Left lobe of liver (tissue), 2 donors: ENCODE data around the gene TMEM106B. TPM values are rescaled to one million over a fixed set of nuclear protein-coding genes. Genes with fewer than 3 reads are reported as not detected.
"Not testable (repeated sequence)": the region's sequence is repeated elsewhere in the genome, so short reads cannot be mapped to it uniquely, and the experiment has no call there.

Source experiments
- ATAC-seq: fragments of 200-7000 bp; cut with Tn5 transposase; one replicate; pipeline ENCODE4 v1.9.1; 2020; ENCODE audit warnings: mild to moderate bottlenecking, moderate library complexity
- DNase-seq: peaks from one replicate; pipeline ENCODE4 v3.0.0-alpha.2; 2020; ENCODE audit warnings: low spot score
- total RNA-seq: library from RNA; stranded (reverse); gene quantifications from one replicate; pipeline ENCODE4 v1.2.1, GENCODE V29; 2021
- donor health status: DM: no; HTN: no; CAD: no; lungs with moderate emphysema.
- donor health status: DM: no; HTN: yes; CAD: no.

TMEM106B gene
- total RNA-seq, 1 donor from 2014 or later: 27.1 TPM

DNA sequence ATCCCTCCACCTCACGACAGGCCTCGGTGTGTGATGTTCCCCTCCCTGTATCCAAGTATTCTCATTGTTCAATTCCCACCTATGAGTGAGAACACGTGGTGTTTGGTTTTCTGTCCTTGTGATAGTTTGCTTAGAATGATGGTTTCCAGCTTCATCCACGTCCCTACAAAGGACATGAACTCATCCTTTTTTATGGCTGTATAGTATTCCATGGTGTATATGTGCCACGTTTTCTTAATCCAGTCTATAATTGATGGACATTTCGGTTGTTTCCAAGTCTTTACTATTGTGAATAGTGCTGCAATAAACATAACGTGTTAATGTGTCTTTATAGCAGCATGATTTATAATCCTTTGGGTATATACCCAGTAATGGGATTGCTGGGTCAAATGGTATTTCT lies 13.9 kb downstream of the TMEM106B start:
- not testable (repeated sequence) for DNase-seq, ATAC-seq

DNA sequence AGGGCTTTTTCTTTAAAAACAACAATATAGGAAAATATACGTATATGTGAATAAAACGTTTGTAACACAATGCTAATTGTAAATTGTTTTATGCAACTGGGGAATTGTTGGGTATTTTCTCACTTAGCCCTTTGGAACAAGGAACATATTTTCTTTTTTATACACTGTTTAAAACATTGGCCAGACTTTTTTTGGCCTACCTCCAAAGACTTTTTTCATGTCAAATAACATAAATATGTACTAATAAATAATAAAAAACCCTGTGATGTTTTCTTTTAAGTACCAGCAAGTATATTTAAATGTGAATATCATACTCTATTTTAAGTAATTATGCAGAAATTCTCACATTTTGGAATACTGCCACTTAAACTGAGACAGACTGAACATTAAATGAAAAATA lies 15.7 kb downstream of the TMEM106B start:
- ATAC-seq: no peak
- DNase-seq: no peak

- ATAC-seq: no peak
- DNase-seq: no peak
These were observed 16.9 kb downstream of the TMEM106B start for GRCh38 chr7:12228024-12228423.

DNA sequence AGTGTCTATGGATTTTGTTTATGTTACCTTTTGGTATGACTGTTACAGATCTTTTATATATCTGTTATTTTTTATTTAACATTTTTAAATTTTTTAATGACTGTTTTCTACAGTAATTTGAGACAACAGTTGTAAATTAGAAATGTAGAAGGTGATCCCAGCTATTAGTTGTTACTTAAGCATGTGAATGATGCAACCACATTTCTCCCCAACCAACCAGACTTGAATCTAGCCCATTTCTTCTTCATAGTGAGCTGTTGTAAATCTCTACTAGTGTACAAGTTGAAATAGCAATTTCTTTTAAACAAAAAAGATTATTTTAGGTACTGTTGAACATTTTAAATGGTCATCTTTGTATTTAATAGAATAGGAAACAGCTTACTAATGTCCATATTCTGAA lies 18.0 kb downstream of the TMEM106B start:
- ATAC-seq (no peak), DNase-seq (no peak)

- ATAC-seq (no peak), DNase-seq (no peak)
These were observed 20.0 kb downstream of the TMEM106B start for GRCh38 chr7:12231097-12231496.

DNA sequence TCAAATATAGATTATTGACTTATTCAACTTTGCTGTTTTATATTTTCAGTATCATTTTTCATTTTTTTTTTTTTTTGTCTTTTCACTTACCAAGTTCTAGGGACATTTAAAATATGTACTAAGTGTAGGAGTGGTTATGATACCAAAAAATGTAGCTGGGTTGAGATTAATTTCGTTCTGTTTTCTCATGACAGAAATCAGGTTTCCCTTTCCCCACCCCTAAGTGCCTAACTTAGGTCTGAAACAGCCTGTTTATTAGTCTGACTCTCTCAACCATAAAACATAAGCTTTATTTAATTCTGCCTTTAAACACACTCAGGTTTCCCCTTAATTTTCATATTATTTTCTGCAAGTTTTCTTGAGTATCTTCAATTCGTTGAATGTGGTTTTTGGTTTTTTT lies 22.1 kb downstream of the TMEM106B start:
- ATAC-seq (no peak), DNase-seq (no peak)

GRCh38 chr7:12234334-12234865 lies 23.3 kb downstream of the TMEM106B start:
- DNase-seq: no peak
- ATAC-seq: no peak

DNA sequence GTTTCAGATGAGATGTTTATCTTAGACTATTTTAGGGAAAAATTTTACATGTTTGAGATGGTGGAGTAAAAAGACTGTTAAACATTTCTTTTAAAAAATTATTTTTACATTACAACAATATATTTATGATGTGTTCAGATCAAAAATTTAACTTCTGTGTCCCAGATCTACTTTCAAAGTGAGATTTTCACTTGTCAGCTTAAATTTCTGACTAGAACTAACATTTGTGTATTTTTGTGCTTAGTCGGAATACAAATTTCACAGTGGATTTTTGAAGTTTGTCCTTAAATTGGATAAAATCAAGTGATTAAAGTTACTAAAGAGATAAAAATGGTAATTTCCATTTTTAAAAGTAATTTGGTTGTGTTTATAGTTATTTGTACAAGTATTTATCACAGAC lies 24.9 kb downstream of the TMEM106B start:
- ATAC-seq: no peak
- no peak for DNase-seq

- no peak for ATAC-seq
- no peak for DNase-seq
These were observed 25.9 kb downstream of the TMEM106B start for GRCh38 chr7:12237007-12237406.

DNA sequence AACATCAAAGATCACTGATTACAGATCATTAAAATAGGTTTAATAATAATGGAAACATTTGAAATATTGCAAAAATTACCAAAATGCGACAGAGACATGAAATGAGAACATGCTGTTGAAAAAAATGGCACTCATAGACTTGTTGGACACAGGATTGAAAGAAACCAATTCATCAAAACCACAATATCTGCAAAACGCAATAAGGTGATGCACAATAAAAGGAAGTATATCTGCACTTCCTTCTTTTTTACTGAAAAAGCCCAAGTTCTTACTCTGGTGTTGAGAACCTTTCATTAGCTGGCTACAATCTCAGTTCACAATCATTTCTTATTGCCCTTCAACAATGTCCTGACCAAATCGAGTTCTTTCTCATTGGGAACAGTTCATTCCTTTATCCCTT lies 28.7 kb downstream of the TMEM106B start:
- DNase-seq (no peak), ATAC-seq (no peak)

- DNase-seq: peak; percentile 46
These were observed 33.0 kb downstream of the TMEM106B start for GRCh38 chr7:12244129-12244528.

GRCh38 chr7:12244694-12245093 lies 33.6 kb downstream of the TMEM106B start:
- ATAC-seq (no peak), DNase-seq (no peak)

More at GRCh38 chr7:12244129-12244528, 33.0 kb downstream of the TMEM106B start:
- ATAC-seq: peak; percentile 81

DNA sequence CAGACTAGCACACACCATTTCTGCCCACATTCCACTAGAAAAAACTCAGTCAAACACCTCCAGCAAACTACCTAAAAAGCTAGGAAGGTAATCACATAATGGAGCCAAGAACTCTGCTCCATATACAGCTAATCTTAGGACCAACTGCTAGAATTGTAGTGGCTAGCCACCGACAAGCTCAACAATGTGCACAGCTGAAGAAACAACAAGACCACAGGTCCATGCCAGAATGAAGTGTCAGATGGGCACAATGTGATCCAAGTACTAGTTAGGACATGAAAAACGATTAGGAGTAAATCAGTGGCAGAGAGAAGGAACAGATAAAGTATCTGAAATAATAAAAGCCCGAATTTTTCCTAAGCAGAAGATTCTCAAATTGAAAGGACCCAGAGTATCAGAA lies 38.6 kb downstream of the TMEM106B start:
- no peak for ATAC-seq
- DNase-seq: no peak

DNA sequence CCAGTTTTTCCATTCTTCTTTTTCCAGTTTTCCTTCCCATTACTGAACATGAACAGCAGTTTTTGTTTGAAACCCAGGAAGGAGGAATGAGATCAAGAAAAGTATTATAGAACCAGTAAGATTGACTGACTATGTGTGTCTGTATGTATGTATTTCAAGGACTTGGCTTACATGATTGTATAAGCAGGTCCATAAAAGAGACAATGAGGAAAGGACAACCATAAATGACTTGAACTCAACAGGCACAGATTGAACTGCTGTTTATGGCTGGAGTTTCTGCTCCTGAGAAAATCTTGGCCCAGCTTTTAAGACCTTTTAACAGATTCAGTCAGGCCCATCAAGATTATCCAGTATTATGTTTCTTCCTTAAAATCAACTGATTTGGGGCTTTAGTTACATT lies 39.1 kb downstream of the TMEM106B start:
- ATAC-seq: no peak
- DNase-seq: no peak

DNA sequence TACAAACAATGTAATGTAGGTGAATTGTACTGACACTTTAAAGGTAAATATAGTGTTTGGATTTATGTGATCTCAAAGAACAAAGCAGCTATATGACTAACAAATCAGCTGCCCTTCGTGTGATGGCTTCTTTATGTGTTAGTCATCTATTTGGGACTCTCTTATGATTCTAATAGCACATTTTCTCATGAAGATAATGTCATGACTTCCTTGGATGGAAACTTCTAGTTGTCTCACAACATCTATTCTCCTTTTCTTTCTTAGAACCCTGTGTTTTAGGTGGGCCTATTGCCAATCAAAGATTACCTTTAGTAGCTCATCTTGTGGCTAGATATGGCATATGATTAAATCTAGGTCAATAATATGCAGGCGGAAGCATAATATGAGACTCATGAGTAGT lies 45.0 kb downstream of the TMEM106B start:
- DNase-seq (no peak), ATAC-seq (no peak)

- peak; percentile 99 for ATAC-seq
These were observed 46.5 kb downstream of the TMEM106B start for GRCh38 chr7:12257582-12257981.

GRCh38 chr7:12258074-12258473 lies 47.0 kb downstream of the TMEM106B start:
- DNase-seq: no peak
- ATAC-seq: peak; percentile 34

More at GRCh38 chr7:12257582-12257981, 46.5 kb downstream of the TMEM106B start:
- DNase-seq: no peak

- ATAC-seq (no peak), DNase-seq (no peak)
These were observed 56.4 kb downstream of the TMEM106B start for GRCh38 chr7:12267542-12267941.

DNA sequence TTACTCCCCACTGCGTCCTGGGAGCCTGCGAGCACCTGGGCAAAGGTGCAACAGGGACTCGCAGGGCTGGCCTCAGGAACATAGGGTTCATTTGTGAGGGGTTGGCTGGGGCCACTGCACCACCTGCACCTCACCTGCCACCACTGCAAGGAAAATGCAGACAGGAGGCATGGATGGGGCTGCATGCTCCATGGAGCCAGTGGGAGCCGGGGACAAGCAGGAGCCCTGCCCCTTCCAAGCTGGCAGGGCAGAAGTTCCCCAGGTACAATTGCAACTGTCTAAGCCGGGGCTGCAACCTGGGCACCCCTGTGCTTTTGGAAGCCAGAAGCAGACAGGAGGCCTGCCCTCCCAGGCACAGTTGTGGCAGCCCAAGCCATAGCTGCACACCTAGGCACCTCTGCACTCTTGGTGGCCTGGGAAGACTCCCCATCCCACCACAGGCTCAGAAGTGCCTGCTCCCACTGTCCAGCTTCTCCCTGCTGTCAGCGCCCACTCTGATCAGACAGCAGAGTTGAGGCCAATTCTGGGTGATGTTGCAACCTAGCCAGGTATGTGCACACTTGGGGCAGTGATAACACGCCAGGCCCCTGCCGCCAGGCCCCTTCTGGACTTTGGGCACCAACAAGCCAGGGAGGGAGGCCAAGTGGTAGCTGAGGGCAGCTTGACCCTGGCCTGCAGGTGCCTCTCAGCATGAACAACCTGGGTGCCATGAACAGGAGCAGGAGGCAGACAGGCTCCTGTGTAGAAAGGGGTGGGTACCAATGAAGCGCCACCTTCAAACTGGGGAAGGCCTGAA lies 58.2 kb downstream of the TMEM106B start:
- DNase-seq (peak; percentile 67), ATAC-seq (peak; percentile 95)

- ATAC-seq: no peak
- DNase-seq: no peak
These were observed 69.9 kb downstream of the TMEM106B start for GRCh38 chr7:12281038-12281437.

GRCh38 chr7:12287901-12288300 lies 76.8 kb downstream of the TMEM106B start:
- no peak for DNase-seq
- ATAC-seq: no peak

DNA sequence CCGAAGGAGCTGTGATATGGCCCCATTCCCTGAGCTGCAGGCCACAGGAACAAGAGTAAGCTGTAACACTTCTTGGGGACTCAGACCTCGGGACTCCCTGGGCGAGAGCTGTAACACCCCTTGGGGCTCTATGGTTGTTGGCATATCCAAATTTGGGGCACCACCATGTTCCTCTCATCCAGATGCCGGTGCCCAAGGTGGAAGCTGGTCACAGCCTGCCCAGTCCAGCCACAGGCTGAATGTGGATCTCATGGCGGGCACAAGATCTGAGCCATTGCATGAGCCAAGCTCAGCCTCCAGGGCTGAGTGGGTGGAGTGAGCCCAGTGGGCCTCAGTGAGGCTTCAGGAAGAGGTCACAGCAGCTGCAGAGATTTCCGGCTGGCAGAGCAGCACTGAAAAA lies 78.9 kb downstream of the TMEM106B start:
- DNase-seq: no peak
- no peak for ATAC-seq

DNA sequence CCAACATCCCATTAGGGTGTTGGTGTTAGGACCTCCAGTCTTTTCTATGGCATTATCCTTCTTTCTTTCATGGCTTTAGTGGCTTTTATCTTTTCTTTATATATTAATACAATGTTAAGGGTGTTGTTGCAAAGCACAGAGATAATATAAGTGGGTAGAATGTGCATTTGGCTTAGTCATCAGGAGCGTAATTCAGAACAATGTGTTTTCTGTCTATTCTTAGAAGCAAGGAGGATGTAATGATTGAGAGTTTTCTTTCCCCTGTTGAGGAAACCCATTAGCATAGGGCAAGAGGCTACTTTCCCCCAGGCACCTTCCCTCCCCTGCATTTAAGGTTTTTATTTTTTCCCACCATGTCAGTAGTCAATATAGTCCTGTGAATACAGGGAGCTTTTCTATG lies 79.7 kb downstream of the TMEM106B start:
- DNase-seq: no peak
- no peak for ATAC-seq
